ENCODE data around the gene ZNF646. TPM values are rescaled to one million over a fixed set of nuclear protein-coding genes. Genes with fewer than 3 reads are reported as not detected.

ZNF646 gene, protein sequence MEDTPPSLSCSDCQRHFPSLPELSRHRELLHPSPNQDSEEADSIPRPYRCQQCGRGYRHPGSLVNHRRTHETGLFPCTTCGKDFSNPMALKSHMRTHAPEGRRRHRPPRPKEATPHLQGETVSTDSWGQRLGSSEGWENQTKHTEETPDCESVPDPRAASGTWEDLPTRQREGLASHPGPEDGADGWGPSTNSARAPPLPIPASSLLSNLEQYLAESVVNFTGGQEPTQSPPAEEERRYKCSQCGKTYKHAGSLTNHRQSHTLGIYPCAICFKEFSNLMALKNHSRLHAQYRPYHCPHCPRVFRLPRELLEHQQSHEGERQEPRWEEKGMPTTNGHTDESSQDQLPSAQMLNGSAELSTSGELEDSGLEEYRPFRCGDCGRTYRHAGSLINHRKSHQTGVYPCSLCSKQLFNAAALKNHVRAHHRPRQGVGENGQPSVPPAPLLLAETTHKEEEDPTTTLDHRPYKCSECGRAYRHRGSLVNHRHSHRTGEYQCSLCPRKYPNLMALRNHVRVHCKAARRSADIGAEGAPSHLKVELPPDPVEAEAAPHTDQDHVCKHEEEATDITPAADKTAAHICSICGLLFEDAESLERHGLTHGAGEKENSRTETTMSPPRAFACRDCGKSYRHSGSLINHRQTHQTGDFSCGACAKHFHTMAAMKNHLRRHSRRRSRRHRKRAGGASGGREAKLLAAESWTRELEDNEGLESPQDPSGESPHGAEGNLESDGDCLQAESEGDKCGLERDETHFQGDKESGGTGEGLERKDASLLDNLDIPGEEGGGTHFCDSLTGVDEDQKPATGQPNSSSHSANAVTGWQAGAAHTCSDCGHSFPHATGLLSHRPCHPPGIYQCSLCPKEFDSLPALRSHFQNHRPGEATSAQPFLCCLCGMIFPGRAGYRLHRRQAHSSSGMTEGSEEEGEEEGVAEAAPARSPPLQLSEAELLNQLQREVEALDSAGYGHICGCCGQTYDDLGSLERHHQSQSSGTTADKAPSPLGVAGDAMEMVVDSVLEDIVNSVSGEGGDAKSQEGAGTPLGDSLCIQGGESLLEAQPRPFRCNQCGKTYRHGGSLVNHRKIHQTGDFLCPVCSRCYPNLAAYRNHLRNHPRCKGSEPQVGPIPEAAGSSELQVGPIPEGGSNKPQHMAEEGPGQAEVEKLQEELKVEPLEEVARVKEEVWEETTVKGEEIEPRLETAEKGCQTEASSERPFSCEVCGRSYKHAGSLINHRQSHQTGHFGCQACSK (N-terminal part only)
- total RNA-seq: 1 to 10 TPM; 5.4 to 9.6 TPM
- 1 to 10 TPM in 1 of 2 donors, under 1 TPM in 1; 0.89 to 2.7 TPM for polyA plus RNA-seq

- H3K27me3 ChIP-seq (ENCODE audit: control insufficient read depth in 4 of 4, insufficient read depth in 4 of 4, low read length in 3 of 4): no peaks in the 10 kb centered on the region
- H3K27ac ChIP-seq (ENCODE audit: low read depth in 1 of 2, low read length in 2 of 2): peak within 1 kb of the TSS; percentile 97 to 98
- TF ChIP-seq YY1 (IDR thresholded peaks at IDR 0.05) (peak; percentile 65), MAX (IDR thresholded peaks at IDR 0.05) (peak; percentile 98), RXRA (IDR thresholded peaks at IDR 0.05) (peak; percentile 55 to 65), NR2F2 (IDR thresholded peaks at IDR 0.05) (peak; percentile 70), FOXA1 (IDR thresholded peaks at IDR 0.05) (peak; percentile 41), HNF4A (conservative IDR thresholded peaks at IDR 0.05) (peak; percentile 34 to 41), HNF4G (IDR thresholded peaks at IDR 0.05) (no peak), TAF1 (conservative IDR thresholded peaks at IDR 0.05) (no peak), JUND (IDR thresholded peaks at IDR 0.05) (peak in 1 of 2 donors; percentile 31), SP1 (IDR thresholded peaks at IDR 0.05) (peak; percentile 73), EGR1 (IDR thresholded peaks at IDR 0.05; ENCODE audit: low read depth in 2 of 2) (peak; percentile 93 to 95), GABPA (IDR thresholded peaks at IDR 0.05 in 1 of 2, conservative IDR thresholded peaks at IDR 0.05 in 1 of 2) (peak; percentile 99 to 100), RAD21 (IDR thresholded peaks at IDR 0.05) (peak; percentile 51 to 63)
- TF ChIP-seq, protein P1, sequence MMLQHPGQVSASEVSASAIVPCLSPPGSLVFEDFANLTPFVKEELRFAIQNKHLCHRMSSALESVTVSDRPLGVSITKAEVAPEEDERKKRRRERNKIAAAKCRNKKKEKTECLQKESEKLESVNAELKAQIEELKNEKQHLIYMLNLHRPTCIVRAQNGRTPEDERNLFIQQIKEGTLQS (IDR thresholded peaks at IDR 0.05): no peak
- no peaks in the 10 kb centered on the region for H3K9me3 ChIP-seq (ENCODE audit: control insufficient read depth in 4 of 4, low read length in 3 of 4)
- H3K36me3 ChIP-seq (ENCODE audit: control insufficient read depth in 4 of 4, insufficient read depth in 3 of 4, low read depth in 1 of 4, low read length in 3 of 4): peaks cover 4 to 26% (median 14%) of the 10 kb centered on the region in 4 donors
- peak within 1 kb of the TSS; percentile 94 to 100 (median 100) for H3K4me3 ChIP-seq (ENCODE audit: low read depth in 1 of 3, low read length in 3 of 3)
- under 1% methylated on average over 48 of the region's 48 CpGs for WGBS
- H3K9ac ChIP-seq (ENCODE audit: low read depth in 1 of 2, low read length in 2 of 2): peak within 1 kb of the TSS; percentile 87 to 88
- peaks cover 0 to 26% (median 19%) of the 10 kb centered on the region in 4 donors for H3K4me1 ChIP-seq (ENCODE audit: control insufficient read depth in 4 of 4, insufficient read depth in 4 of 4, low read length in 3 of 4)
- DNase-seq (ENCODE audit: low spot score): peak; percentile 94
These were observed at the start of gene ZNF646, which contains the start of gene ZNF668 for GRCh38 chr16:31073970-31074813. TSS of gene ZNF646 (plus strand) at chr16:31074422. CDS start at chr16:31076325, 1,903 bp downstream. TSS of gene ZNF668 (minus strand) at chr16:31074240. CDS start at chr16:31064459, 9,781 bp downstream.

DNA sequence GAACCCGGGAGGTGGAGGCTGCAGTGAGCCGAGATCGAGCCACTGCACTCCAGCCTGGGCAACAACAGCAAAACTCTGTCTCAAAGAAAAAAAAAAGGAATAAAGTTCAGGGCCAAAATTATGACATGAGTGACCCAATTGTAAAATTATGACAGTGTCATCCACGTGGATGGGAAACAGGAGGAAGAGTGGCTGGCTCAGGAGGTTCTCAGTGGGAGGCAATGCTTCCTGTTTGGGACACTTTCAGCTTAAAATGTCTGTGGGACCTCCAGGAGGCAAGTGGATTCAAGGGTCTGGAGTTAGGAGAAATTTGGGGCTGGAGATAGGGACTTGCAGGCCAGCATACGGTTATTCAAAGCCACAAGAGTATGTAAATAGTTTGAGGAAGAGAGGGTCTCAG, 48.9 kb upstream of the ZNF646 start:
- Histone ChIP-seq H3K4me1 (ENCODE audit: control insufficient read depth in 4 of 4, insufficient read depth in 4 of 4, low read length in 3 of 4) (no peaks in the 10 kb centered on the region), H3K27ac (ENCODE audit: low read depth in 1 of 2, low read length in 2 of 2) (no peak overlapping the region), H3K36me3 (ENCODE audit: control insufficient read depth in 4 of 4, insufficient read depth in 3 of 4, low read depth in 1 of 4, low read length in 3 of 4) (no peaks in the 10 kb centered on the region), H3K9ac (ENCODE audit: low read depth in 1 of 2, low read length in 2 of 2) (no peak overlapping the region), H3K27me3 (ENCODE audit: control insufficient read depth in 4 of 4, insufficient read depth in 4 of 4, low read length in 3 of 4) (no peaks in the 10 kb centered on the region), H3K9me3 (ENCODE audit: control insufficient read depth in 4 of 4, low read length in 3 of 4) (no peaks in the 10 kb centered on the region), H3K4me3 (ENCODE audit: low read depth in 1 of 3, low read length in 3 of 3) (no peak overlapping the region)
- TF ChIP-seq HNF4G (IDR thresholded peaks at IDR 0.05) (no peak), JUND (IDR thresholded peaks at IDR 0.05) (no peak), FOXA1 (IDR thresholded peaks at IDR 0.05) (no peak)
- 82% methylated on average over 5 of the region's 5 CpGs for WGBS
- no peak for DNase-seq (ENCODE audit: low spot score)

All from liver (tissue), 9 donors.